Activated CD4-positive, alpha-beta T cell treated with anti-CD3 and anti-CD28 coated beads, Interleukin-10, Interleukin-2, amounts not matched to agents 100 ng/mL and 50 ng/mL, durations not matched to agents 16 hours and 8 hours (primary cell): Measurements from ENCODE around the gene MOG.
A peak's percentile ranks its signal among the peaks of the same experiment; 100 is the strongest.

Source experiments
- DNase-seq: peaks from one replicate; pipeline ENCODE4 v3.0.0-alpha.2; 2020

MOG gene

GRCh38 chr6:29656798-29657197 is at the start of gene MOG:
MOG (plus strand) TSS chr6:29657092; CDS start chr6:29657210, 118 bp downstream.
- DNase-seq, result no peak

- no peak for DNase-seq
Measured at GRCh38 chr6:29608131-29608530, 48.8 kb upstream of the MOG start.

DNA sequence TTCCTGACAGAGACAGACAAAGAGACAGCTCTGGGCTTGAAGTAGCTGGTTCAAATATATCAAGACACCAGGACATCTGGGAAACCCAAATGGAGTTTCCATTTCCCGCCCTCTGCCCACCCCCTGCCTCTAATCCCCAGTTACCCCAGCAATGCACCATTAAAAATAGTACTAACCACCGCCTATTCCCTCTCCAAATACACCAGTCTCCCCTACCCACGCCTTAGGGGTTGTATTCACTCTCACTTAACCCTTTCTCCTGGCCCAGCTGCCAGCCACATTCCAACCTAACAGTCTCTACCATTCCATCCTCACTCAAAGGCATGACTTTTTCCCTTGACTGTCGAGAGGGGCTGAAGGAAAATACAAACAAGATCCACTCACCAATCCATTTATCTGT is 46.4 kb upstream of the MOG start:
- DNase-seq, result no peak

GRCh38 chr6:29611426-29611825 is 45.5 kb upstream of the MOG start:
- DNase-seq, result no peak

- DNase-seq, result no peak
Measured at GRCh38 chr6:29617782-29618554, 38.9 kb upstream of the MOG start.

- no peak for DNase-seq
Measured at GRCh38 chr6:29619578-29620160, 37.2 kb upstream of the MOG start.

GRCh38 chr6:29620630-29621029 is 36.3 kb upstream of the MOG start:
- DNase-seq, result no peak

DNA sequence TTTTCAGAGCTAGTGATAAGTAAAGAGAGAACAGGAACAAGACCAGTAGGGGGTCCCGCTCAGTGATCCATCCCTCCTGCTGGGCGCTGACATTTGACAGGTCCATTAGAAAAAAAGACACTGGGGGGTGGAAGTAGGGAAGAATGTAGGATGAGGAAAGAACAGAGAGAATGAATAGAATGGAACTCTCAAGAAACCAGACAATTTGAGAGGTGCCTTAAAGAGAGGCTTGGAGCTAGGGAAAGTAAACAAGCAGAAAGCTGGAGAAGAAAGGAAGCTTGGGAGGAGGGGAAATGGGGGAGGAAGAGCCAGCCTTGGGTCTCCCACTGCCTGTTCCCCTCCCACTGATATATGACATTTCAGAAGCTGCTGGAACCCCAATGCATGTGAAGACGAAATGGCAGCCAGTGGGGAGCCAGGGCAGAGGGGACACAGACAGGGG is 32.4 kb upstream of the MOG start:
- DNase-seq, result no peak

- DNase-seq, result no peak
Measured at GRCh38 chr6:29625337-29625930, 31.5 kb upstream of the MOG start.

- DNase-seq, result no peak
Measured at GRCh38 chr6:29626948-29627754, 29.7 kb upstream of the MOG start.

- peak; percentile 28 for DNase-seq
Measured at GRCh38 chr6:29627755-29628418, 29.0 kb upstream of the MOG start.

GRCh38 chr6:29628419-29629281 is 28.2 kb upstream of the MOG start:
- DNase-seq, result peak; percentile 64

GRCh38 chr6:29629571-29629970 is 27.3 kb upstream of the MOG start:
- no peak for DNase-seq

GRCh38 chr6:29630315-29630714 is 26.6 kb upstream of the MOG start:
- no peak for DNase-seq

DNA sequence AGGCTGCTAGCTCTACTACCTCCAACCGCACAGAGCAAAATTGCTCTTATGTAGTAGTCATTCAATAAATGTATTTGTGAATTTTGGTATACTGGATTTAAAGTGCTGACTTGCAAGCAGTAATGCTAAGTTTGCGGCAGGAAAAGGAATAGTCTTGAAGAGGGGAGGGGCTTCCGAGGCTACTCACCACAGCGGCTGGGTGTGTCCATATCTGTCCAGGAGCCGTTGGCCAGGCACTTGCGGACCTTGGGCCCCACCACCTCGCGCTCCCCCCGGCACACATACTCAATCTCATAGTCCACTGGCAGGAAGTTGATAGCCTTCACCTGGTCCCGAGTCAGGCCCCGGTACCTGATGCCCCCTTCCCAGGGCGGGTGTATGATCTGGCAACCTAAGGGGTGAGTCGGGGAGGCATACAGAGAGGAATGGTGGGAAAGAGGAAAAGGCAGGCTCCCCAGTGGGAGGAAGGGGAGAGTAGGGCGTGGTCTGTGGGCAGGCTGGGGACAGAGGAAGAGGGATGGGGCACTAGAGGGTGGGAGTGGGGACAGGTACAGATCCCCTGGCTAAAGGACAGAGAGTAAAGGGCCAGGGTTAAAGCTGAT is 25.6 kb upstream of the MOG start:
- DNase-seq, result no peak

- peak; percentile 39 for DNase-seq
Measured at GRCh38 chr6:29631860-29632731, 24.8 kb upstream of the MOG start.

- peak; percentile 71 for DNase-seq
Measured at GRCh38 chr6:29632789-29633533, 23.9 kb upstream of the MOG start, which contains the start of gene GABBR1. GABBR1 (minus strand) TSS chr6:29633183; CDS start chr6:29632385, 798 bp downstream.

DNA sequence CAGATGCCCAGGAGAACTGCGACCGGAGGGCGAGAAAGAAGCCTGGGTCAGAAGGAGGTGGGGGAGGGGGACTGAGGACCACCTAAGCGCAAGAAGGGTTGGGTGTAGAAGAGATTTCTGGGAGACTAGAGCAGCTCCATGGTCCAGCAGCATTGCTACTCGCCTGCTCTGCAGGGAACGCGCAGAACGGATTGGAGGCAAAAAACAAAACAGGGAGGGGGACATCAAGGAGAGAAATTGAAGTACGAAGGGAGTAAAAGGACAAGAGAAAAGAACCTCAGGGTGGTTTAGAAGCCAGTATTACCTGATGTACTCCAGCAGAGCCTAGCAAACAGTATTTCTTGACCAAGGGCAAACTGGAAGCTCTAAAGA is 23.4 kb upstream of the MOG start:
- no peak for DNase-seq

DNA sequence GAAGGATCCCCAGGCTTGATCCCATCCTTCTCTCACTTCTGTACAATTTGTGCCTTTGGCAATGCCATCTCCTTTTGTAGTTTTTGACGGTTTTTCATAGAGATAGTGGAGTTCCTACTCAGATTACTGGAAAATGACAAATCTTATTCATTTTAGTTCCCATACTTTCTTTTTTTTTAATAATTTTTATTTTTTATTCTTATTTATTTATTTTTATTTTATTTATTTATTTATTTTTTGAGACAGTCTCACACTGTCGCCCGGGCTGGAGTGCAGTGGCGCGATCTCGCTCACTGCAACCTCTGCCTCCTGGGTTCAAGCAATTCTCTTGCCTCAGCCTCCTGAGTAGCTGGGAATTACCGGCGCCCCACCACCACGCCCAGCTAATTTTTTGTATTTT is 19.6 kb upstream of the MOG start:
- DNase-seq, result no peak
